Measurements from ENCODE around the gene RASA2. TPM values are rescaled to one million over a fixed set of nuclear protein-coding genes. Genes with fewer than 3 reads are reported as not detected.
A peak's percentile ranks its signal among the peaks of the same experiment; 100 is the strongest.

The RASA2 gene
- total RNA-seq, 2 experiments from 2014 or later = 34.7 to 35.0 TPM

DNA sequence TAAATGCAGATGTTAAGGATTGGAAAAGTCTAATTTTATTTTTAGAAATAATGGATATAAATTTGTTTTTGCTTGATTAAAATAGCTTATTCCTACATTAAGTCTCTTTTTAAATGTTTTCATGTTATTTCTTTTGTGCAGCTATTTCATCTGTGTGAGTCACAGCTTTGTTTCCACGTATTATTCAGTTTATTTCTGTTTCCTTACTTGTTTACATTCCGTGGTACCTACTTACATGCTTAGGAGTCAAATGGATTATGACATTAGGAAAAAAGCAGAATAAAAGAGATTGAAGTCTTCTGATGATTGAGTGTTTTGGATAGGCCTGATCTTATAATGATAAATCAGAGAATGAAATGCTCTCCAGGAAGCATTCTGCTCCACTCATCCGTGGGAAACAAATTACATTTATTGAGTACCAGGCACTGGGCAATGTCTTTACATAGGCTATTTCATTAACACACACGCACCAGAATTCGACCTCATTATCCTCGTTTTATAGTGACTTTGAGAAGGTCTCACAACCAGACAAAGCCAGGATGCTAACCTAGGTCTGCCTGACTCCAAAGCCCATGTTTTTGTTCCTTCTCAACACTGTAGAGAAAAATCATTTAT is 38.1 kb upstream of the RASA2 start:
- CTCF ChIA-PET = interaction anchor here (0.7 to 6.0 kb wide), 11 partner anchors 9 to 146 kb away, joined by 3 to 47 read pairs (median 3); no protein-coding TSS in a partner anchor
- H3K9me3 Mint-ChIP-seq = no peaks in the 10 kb centered on the region
- peaks cover 32% of the 10 kb centered on the region for H3K4me1 Mint-ChIP-seq (ENCODE audit: low read depth)
- no peaks in the 10 kb centered on the region for H3K27me3 Mint-ChIP-seq
- no peak for DNase-seq
- no peak overlapping the region for H3K4me3 Mint-ChIP-seq
- H3K36me3 Mint-ChIP-seq = peaks cover 22% of the 10 kb centered on the region
- peak overlapping the region; percentile 66 for H3K27ac Mint-ChIP-seq
- intact Hi-C loops (cut with micrococcal nuclease) = no loop called here
- POLR2A ChIA-PET = interaction anchor here (1.1 kb wide), 1 partner anchor 70 kb away, joined by 3 read pairs; no protein-coding TSS in a partner anchor

- H3K9me3 Mint-ChIP-seq = no peaks in the 10 kb centered on the region
- ChIA-PET CTCF (interaction anchor here (0.7 to 6.0 kb wide), 9 partner anchors 10 to 146 kb away, joined by 3 to 47 read pairs (median 9); no protein-coding TSS in a partner anchor), POLR2A (interaction anchor here (0.6 kb wide), 1 partner anchor 37 kb away, joined by 3 read pairs; no protein-coding TSS in a partner anchor)
- H3K27me3 Mint-ChIP-seq = no peaks in the 10 kb centered on the region
- peaks cover 15% of the 10 kb centered on the region for H3K36me3 Mint-ChIP-seq
- no peak for DNase-seq
- H3K4me3 Mint-ChIP-seq = no peak overlapping the region
- peak overlapping the region; percentile 66 for H3K27ac Mint-ChIP-seq
- peaks cover 32% of the 10 kb centered on the region for H3K4me1 Mint-ChIP-seq (ENCODE audit: low read depth)
- intact Hi-C loops (cut with micrococcal nuclease) = no loop called here
These were observed 37.4 kb upstream of the RASA2 start for GRCh38 chr3:141449424-141449823.

DNA sequence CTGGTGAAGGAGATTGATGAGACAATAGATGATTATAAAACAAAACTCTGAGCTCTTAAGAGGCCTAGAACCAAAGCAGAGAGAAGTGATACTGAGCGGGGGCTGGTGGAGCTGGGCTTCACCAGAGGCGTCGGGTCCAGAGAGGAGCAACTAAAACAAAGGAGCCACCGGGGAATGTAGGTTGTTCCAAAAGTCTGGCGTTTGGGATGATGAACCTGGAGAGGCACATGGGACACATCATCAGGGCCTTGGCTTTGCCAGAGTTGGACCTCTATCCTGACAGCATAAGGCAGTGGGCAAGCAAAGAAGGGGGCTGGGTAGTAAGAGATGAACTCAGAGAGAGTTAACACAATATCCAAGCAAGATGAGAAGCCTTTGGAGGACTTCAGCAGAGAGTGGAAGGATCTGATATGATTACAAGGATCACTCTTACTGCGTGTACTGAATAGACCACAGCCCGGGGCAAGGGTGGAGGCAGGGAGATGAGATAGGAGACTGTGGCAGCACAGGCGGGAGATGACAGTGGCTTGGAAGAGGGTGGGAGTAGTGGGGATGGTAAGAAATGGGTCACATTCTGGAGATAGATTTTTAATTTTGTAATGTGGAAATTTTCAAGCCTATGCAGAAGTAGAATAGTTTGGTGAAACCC is 36.0 kb upstream of the RASA2 start:
- ChIA-PET CTCF (interaction anchor here (0.8 to 6.0 kb wide), 9 partner anchors 9 to 148 kb away, joined by 3 to 47 read pairs (median 10); no protein-coding TSS in a partner anchor), POLR2A (no interaction called here)
- Mint-ChIP-seq H3K27ac (no peak overlapping the region), H3K27me3 (no peaks in the 10 kb centered on the region), H3K4me1 (ENCODE audit: low read depth) (peaks cover 35% of the 10 kb centered on the region), H3K9me3 (no peaks in the 10 kb centered on the region), H3K4me3 (no peak overlapping the region), H3K36me3 (peaks cover 6% of the 10 kb centered on the region)
- no peak for DNase-seq
- intact Hi-C loops (cut with micrococcal nuclease) = no loop called here

GRCh38 chr3:141452045-141452444 is 34.8 kb upstream of the RASA2 start:
- intact Hi-C loops (cut with micrococcal nuclease) = loop anchor here (1.0 kb wide), 3 partner anchors 11 to 149 kb away; no protein-coding TSS in a partner anchor
- Mint-ChIP-seq H3K27ac (no peak overlapping the region), H3K9me3 (no peaks in the 10 kb centered on the region), H3K36me3 (peaks cover 6% of the 10 kb centered on the region), H3K4me3 (no peak overlapping the region), H3K27me3 (no peaks in the 10 kb centered on the region), H3K4me1 (ENCODE audit: low read depth) (peaks cover 35% of the 10 kb centered on the region)
- POLR2A ChIA-PET = interaction anchor here (0.6 kb wide), 1 partner anchor 145 kb away, joined by 4 read pairs; no protein-coding TSS in a partner anchor
- CTCF ChIA-PET = interaction anchor here (0.6 to 6.7 kb wide), 18 partner anchors 10 to 220 kb away, joined by 3 to 200 read pairs (median 6); partner anchors contain the start of genes PXYLP1 and ZBTB38
- DNase-seq = peak; percentile 50

DNA sequence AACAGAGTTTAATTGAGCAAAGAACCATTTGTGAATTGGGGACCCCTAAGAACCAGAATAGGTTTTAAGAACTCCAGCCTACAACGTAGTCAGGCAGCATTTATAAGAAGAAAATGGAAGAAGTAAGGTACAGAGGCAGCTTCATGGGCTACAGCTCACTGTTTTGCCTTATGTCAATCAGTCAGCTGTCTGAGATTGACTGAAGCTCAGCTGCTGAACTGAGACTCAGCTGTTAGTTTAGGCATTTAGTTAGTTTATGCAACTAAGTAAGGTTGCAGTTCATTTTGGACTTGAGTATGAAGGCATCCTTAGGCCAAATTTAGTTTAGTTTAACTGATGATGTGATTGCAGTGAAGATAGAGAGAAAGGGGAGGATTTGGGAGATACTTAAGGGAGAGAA is 34.1 kb upstream of the RASA2 start:
- Mint-ChIP-seq H3K27ac (no peak overlapping the region), H3K4me1 (ENCODE audit: low read depth) (peaks cover 32% of the 10 kb centered on the region), H3K36me3 (no peaks in the 10 kb centered on the region), H3K4me3 (no peak overlapping the region), H3K9me3 (no peaks in the 10 kb centered on the region), H3K27me3 (no peaks in the 10 kb centered on the region)
- POLR2A ChIA-PET = no interaction called here
- DNase-seq = no peak
- CTCF ChIA-PET = interaction anchor here (0.6 to 6.7 kb wide), 19 partner anchors 11 to 221 kb away, joined by 3 to 200 read pairs (median 6); partner anchors contain the start of genes PXYLP1 and ZBTB38
- intact Hi-C loops (cut with micrococcal nuclease) = loop anchor here (1.0 kb wide), 3 partner anchors 11 to 149 kb away; no protein-coding TSS in a partner anchor

- Mint-ChIP-seq H3K36me3 (no peaks in the 10 kb centered on the region), H3K4me3 (no peak overlapping the region), H3K27ac (no peak overlapping the region), H3K27me3 (no peaks in the 10 kb centered on the region), H3K9me3 (no peaks in the 10 kb centered on the region), H3K4me1 (ENCODE audit: low read depth) (peaks cover 27% of the 10 kb centered on the region)
- CTCF ChIA-PET = interaction anchor here (1.0 to 6.7 kb wide), 29 partner anchors 13 to 223 kb away, joined by 3 to 200 read pairs (median 5); partner anchors contain the start of genes PXYLP1 and ZBTB38
- DNase-seq = no peak
- POLR2A ChIA-PET = no interaction called here
- intact Hi-C loops (cut with micrococcal nuclease) = no loop called here
These were observed 32.8 kb upstream of the RASA2 start for GRCh38 chr3:141454054-141454453.

GRCh38 chr3:141454906-141455602 is 31.8 kb upstream of the RASA2 start:
- Mint-ChIP-seq H3K27ac (no peak overlapping the region), H3K4me1 (ENCODE audit: low read depth) (peaks cover 20% of the 10 kb centered on the region), H3K9me3 (no peaks in the 10 kb centered on the region), H3K4me3 (no peak overlapping the region), H3K36me3 (no peaks in the 10 kb centered on the region), H3K27me3 (no peaks in the 10 kb centered on the region)
- DNase-seq = peak; percentile 57
- ChIA-PET POLR2A (interaction anchor here (0.6 to 1.2 kb wide), 4 partner anchors 67 to 223 kb away, joined by 3 to 6 read pairs (median 4); partner anchors contain the start of gene PXYLP1), CTCF (interaction anchor here (0.5 to 6.7 kb wide), 48 partner anchors 10 to 499 kb away, joined by 3 to 200 read pairs (median 4); partner anchors contain the start of genes PXYLP1 and ZBTB38)
- intact Hi-C loops (cut with micrococcal nuclease) = loop anchor here (1.0 to 5.0 kb wide), 2 partner anchors 144 to 223 kb away; partner anchors contain the start of gene PXYLP1

- H3K36me3 Mint-ChIP-seq = no peaks in the 10 kb centered on the region
- ChIA-PET CTCF (interaction anchor here (0.8 to 6.7 kb wide), 27 partner anchors 9 to 224 kb away, joined by 3 to 200 read pairs (median 8); partner anchors contain the start of genes PXYLP1 and ZBTB38), POLR2A (interaction anchor here (1.2 kb wide), 3 partner anchors 142 to 224 kb away, joined by 3 to 6 read pairs (median 4); partner anchors contain the start of gene PXYLP1)
- H3K9me3 Mint-ChIP-seq = no peaks in the 10 kb centered on the region
- DNase-seq = no peak
- no peak overlapping the region for H3K27ac Mint-ChIP-seq
- intact Hi-C loops (cut with micrococcal nuclease) = loop anchor here (1.0 to 5.0 kb wide), 2 partner anchors 144 to 223 kb away; partner anchors contain the start of gene PXYLP1
- H3K4me1 Mint-ChIP-seq (ENCODE audit: low read depth) = peaks cover 23% of the 10 kb centered on the region
- no peaks in the 10 kb centered on the region for H3K27me3 Mint-ChIP-seq
- H3K4me3 Mint-ChIP-seq = no peak overlapping the region
These were observed 31.1 kb upstream of the RASA2 start for GRCh38 chr3:141455603-141456300.

DNA sequence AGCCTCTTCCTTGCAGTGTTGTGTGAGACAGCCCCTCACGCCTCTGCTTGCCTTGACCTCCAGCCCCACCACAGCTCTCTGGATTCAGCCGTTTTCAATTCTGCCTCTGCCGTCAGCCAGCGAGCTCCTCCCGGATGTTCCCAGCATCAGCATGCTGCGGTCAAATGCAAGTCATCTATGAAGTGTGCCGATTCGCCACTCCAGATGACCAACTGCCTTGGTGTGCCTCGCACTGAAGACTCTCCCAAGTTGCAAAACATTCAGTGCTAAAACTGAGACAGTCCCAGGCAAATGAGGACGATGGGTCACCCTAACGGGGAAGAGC is 30.6 kb upstream of the RASA2 start:
- H3K36me3 Mint-ChIP-seq = no peaks in the 10 kb centered on the region

GRCh38 chr3:141457624-141458236 is 29.1 kb upstream of the RASA2 start:
- H3K4me1 Mint-ChIP-seq (ENCODE audit: low read depth) = peaks cover 17% of the 10 kb centered on the region

More for the DNA sequence above, 30.6 kb upstream of the RASA2 start:
- Mint-ChIP-seq H3K27ac (no peak overlapping the region), H3K4me3 (no peak overlapping the region), H3K4me1 (ENCODE audit: low read depth) (peaks cover 17% of the 10 kb centered on the region), H3K9me3 (no peaks in the 10 kb centered on the region), H3K27me3 (no peaks in the 10 kb centered on the region)
- ChIA-PET POLR2A (no interaction called here), CTCF (interaction anchor here (1.9 to 7.5 kb wide), 4 partner anchors 96 to 152 kb away, joined by 12 to 200 read pairs (median 102); no protein-coding TSS in a partner anchor)
- no peak for DNase-seq
- intact Hi-C loops (cut with micrococcal nuclease) = loop anchor here (5.0 kb wide), 1 partner anchor 224 kb away; the partner anchor contains the start of gene PXYLP1

More at GRCh38 chr3:141457624-141458236, 29.1 kb upstream of the RASA2 start:
- Mint-ChIP-seq H3K9me3 (no peaks in the 10 kb centered on the region), H3K36me3 (no peaks in the 10 kb centered on the region), H3K27me3 (no peaks in the 10 kb centered on the region), H3K27ac (no peak overlapping the region), H3K4me3 (no peak overlapping the region)
- ChIA-PET POLR2A (interaction anchor here (1.0 kb wide), 1 partner anchor 146 kb away, joined by 4 read pairs; no protein-coding TSS in a partner anchor), CTCF (interaction anchor here (1.4 to 7.5 kb wide), 8 partner anchors 15 to 187 kb away, joined by 3 to 200 read pairs (median 21); no protein-coding TSS in a partner anchor)
- intact Hi-C loops (cut with micrococcal nuclease) = loop anchor here (5.0 kb wide), 1 partner anchor 225 kb away; the partner anchor contains the start of gene PXYLP1
- no peak for DNase-seq
